Psoas muscle (tissue), 8 donors: Measurements from ENCODE around the gene CLCN5. TPM values are rescaled to one million over a fixed set of nuclear protein-coding genes. Genes with fewer than 3 reads are reported as not detected.

Experiments
- ATAC-seq, 4 donors: fragments of 200-7000 bp; cut with Tn5 transposase; one replicate each; pipeline ENCODE4 v1.9.1; 2020; ENCODE audit warnings: moderate library complexity in 3 of 4, mild to moderate bottlenecking in 2 of 4
- DNase-seq, 2 donors: peaks; one replicate each; pipeline ENCODE4 v3.0.0-alpha.2; 2020
- H3K27ac ChIP-seq: fragments of 200-600 bp; one replicate; pipeline ENCODE4 v1.8.0; 2022
- H3K27me3 ChIP-seq, 3 donors: fragments of 200-600 bp in 1 of 3; one replicate each; pipeline versions ENCODE4 v1.6.1 to v1.8.0; 2013 to 2022; ENCODE audit warnings: low read length in 2 of 3, mild to moderate bottlenecking in 2 of 3, moderate library complexity in 1 of 3; ENCODE audit not compliant: insufficient read depth in 3 of 3
- H3K36me3 ChIP-seq, 2 donors: fragments of 200-600 bp in 1 of 2; one replicate each; pipeline versions ENCODE4 v1.6.1 to v1.8.0; 2013 to 2022; ENCODE audit warnings: low read depth in 1 of 2, mild to moderate bottlenecking in 1 of 2, moderate library complexity in 1 of 2; ENCODE audit not compliant: insufficient read depth in 1 of 2
- H3K4me1 ChIP-seq: fragments of 200-600 bp; one replicate; pipeline ENCODE4 v1.8.0; 2022
- H3K4me3 ChIP-seq: fragments of 200-600 bp; one replicate; pipeline ENCODE4 v1.8.0; 2022; ENCODE audit warnings: mild to moderate bottlenecking
- H3K9me3 ChIP-seq: fragments of 200-600 bp; one replicate; pipeline ENCODE4 v1.8.0; 2022
- WGBS, 3 donors: extraction: QIAGEN DNeasy Blood & Tissue Kit; methylation state at CpG; one replicate each; pipeline versions ENCODE4 v1.1.6 to v1.1.7; 2013; 5-methylcytosine and 5-hydroxymethylcytosine counted together
- intact Hi-C, 2 donors: fragments of 100-400 bp; cut with DNase I; formaldehyde crosslinking; loops; one replicate each; pipeline versions ENCODE4 v1.11.0 to v1.14.2; 2022
- polyA plus RNA-seq, 3 donors: library from polyadenylated mRNA; stranded (reverse); fragments of 200-250 nt; gene quantifications; one replicate each; pipeline ENCODE4 v1.2.3, GENCODE V29; 2013
- total RNA-seq, 4 donors: library from RNA; stranded (reverse); fragmentation: NEBNext Ultra II Directional in 2 of 4; extraction: Animal tissue kit (Norgen Biotek cat#: 25700) in 2 of 4; gene quantifications; one replicate each; pipeline versions ENCODE4 v1.2.1 to v1.2.4, GENCODE V29; 2021 to 2023
- TF ChIP-seq, protein P1 (sequence below): fragments of 200-600 bp; IDR thresholded peaks from one replicate; pipeline ENCODE4 v1.8.0; 2022; ENCODE audit warnings: antibody characterized with exemption
- donor health status: healthy with polysubstance abuse.
- donor health status: DM: no; HTN: no; CAD: no; lungs with moderate emphysema.
- donor health status: Bipolar disorder and iron deficiency.
- donor health status: healthy.
- donor health status: DM: yes; HTN: yes; CAD: no.
- donor health status: DM: no; HTN: no; CAD: no.
- donor health status: DM: no; HTN: no; CAD: no.
- donor health status: DM: yes; HTN: yes; CAD: no.

CLCN5 gene
- total and polyA plus RNA-seq, 7 donors: 1.9 to 11.3 (median 6.5) TPM

- Histone ChIP-seq H3K4me3 (no peak overlapping the region), H3K4me1 (peaks cover 16% of the 10 kb centered on the region), H3K36me3 (no peaks in the 10 kb centered on the region), H3K9me3 (no peaks in the 10 kb centered on the region), H3K27me3 (peaks cover 0 to 8% (median 0%) of the 10 kb centered on the region in 3 donors), H3K27ac (no peak overlapping the region)
- 29 to 68% (median 40%) methylated on average over 1 of the region's 1 CpG for WGBS, 3 donors
- no peak for DNase-seq
- intact Hi-C loops: no loop called here
- no peak for ATAC-seq
- TF ChIP-seq, protein P1, sequence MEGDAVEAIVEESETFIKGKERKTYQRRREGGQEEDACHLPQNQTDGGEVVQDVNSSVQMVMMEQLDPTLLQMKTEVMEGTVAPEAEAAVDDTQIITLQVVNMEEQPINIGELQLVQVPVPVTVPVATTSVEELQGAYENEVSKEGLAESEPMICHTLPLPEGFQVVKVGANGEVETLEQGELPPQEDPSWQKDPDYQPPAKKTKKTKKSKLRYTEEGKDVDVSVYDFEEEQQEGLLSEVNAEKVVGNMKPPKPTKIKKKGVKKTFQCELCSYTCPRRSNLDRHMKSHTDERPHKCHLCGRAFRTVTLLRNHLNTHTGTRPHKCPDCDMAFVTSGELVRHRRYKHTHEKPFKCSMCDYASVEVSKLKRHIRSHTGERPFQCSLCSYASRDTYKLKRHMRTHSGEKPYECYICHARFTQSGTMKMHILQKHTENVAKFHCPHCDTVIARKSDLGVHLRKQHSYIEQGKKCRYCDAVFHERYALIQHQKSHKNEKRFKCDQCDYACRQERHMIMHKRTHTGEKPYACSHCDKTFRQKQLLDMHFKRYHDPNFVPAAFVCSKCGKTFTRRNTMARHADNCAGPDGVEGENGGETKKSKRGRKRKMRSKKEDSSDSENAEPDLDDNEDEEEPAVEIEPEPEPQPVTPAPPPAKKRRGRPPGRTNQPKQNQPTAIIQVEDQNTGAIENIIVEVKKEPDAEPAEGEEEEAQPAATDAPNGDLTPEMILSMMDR: no peak
Observed at GRCh38 chrX:49993661-49994060, 71.3 kb downstream of the CLCN5 start.

GRCh38 chrX:49995107-49995731, 72.8 kb downstream of the CLCN5 start:
- Histone ChIP-seq H3K36me3 (no peaks in the 10 kb centered on the region), H3K9me3 (no peaks in the 10 kb centered on the region), H3K4me3 (no peak overlapping the region), H3K4me1 (peaks cover 16% of the 10 kb centered on the region), H3K27ac (peak overlapping the region; percentile 27), H3K27me3 (peaks cover 0 to 17% (median 0%) of the 10 kb centered on the region in 3 donors)
- intact Hi-C loops: no loop called here
- DNase-seq: no peak
- TF ChIP-seq, protein P1: no peak
- ATAC-seq: peak; percentile 57 to 87 (median 82)
- 58 to 77% (median 62%) methylated on average over 10 of the region's 10 CpGs for WGBS, 3 donors

DNA sequence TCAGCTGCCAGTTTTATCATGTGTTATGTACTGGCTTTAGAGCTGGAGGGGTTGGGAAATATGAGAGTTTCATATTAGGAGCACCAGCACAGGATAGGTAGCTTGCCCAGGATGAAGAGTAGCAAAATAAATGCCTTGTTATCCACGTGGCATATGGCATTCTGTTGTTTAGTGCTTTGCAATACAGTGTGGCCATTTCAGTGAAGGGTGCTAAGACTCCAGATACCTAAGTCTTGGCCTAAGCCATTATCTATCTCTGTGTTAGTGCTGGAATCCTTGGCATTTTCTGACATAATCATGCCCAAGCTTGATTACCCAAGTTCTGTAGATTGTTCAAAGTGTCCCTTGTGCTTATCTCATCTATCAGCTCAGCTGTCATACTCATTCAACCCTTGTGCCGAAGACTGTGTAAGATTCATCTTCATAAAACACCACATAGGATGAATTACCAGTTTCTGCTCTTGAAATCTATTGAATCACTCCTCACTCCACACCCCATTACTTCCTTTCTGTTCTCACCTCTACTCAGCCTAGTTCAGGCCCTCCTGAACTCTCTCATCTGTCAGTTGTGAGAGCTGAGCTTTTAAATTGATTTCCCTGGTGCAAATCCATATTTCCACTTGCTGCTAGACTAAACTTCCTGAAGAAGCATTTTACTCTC, 73.5 kb downstream of the CLCN5 start:
- no peaks in the 10 kb centered on the region for H3K9me3 ChIP-seq
- no peaks in the 10 kb centered on the region for H3K36me3 ChIP-seq
- DNase-seq: no peak
- H3K27ac ChIP-seq: peak overlapping the region; percentile 27
- H3K27me3 ChIP-seq: peaks cover 0 to 24% (median 0%) of the 10 kb centered on the region in 3 donors
- 26 to 33% (median 32%) methylated on average over 2 of the region's 2 CpGs for WGBS, 3 donors
- peaks cover 16% of the 10 kb centered on the region for H3K4me1 ChIP-seq
- no peak overlapping the region for H3K4me3 ChIP-seq
- TF ChIP-seq, protein P1: no peak
- ATAC-seq: peak in 3 of 4 donors; percentile 58 to 78 (median 75)
- intact Hi-C loops: no loop called here

- H3K27me3 ChIP-seq: peaks cover 0 to 24% (median 0%) of the 10 kb centered on the region in 3 donors
- WGBS, 3 donors: 71 to 82% (median 79%) methylated on average over 2 of the region's 2 CpGs
- peaks cover 16% of the 10 kb centered on the region for H3K4me1 ChIP-seq
- H3K27ac ChIP-seq: no peak overlapping the region
- no peaks in the 10 kb centered on the region for H3K36me3 ChIP-seq
- DNase-seq (no peak), ATAC-seq (no peak)
- TF ChIP-seq, protein P1: no peak
- H3K9me3 ChIP-seq: no peaks in the 10 kb centered on the region
- intact Hi-C loops: no loop called here
- no peak overlapping the region for H3K4me3 ChIP-seq
Observed at GRCh38 chrX:49996474-49996873, 74.1 kb downstream of the CLCN5 start.
